Measurements from ENCODE around the gene OR4M1.
"Not testable (repeated sequence)": the region's sequence is repeated elsewhere in the genome, so short reads cannot be mapped to it uniquely, and the experiment has no call there.

OR4M1 gene

GRCh38 chr14:19773204-19773603 is at the start of gene OR4M1:
TSS of gene OR4M1 (plus strand) at chr14:19773504. CDS start at chr14:19780323, 6,819 bp downstream.
- DNase-seq, result not testable (repeated sequence)

DNA sequence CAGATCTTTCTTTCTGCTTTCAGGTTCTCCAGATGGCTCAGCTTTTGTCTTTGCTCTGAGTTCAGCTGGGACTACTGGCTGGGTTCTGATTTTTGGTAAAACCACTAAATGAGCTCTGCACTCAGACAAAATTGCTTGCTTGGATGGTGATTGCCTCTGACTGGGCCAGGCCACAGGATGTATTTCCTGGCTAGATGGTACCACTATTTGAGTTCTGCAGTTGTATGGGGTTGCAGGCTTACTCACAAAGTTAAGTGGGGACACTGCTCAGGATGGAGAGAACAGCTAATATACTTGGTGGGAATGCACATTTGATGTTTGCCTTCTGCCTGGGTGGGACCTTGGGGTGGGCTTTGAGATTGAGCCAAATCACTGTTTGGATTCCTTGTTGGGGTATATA is 43.9 kb upstream of the OR4M1 start:
- DNase-seq, result no peak
- TF ChIP-seq POLR2A (IDR thresholded peaks at IDR 0.05; ENCODE audit: low read length) (no peak), GATA1 (IDR thresholded peaks at IDR 0.05; ENCODE audit: low read depth, low read length) (no peak)

DNA sequence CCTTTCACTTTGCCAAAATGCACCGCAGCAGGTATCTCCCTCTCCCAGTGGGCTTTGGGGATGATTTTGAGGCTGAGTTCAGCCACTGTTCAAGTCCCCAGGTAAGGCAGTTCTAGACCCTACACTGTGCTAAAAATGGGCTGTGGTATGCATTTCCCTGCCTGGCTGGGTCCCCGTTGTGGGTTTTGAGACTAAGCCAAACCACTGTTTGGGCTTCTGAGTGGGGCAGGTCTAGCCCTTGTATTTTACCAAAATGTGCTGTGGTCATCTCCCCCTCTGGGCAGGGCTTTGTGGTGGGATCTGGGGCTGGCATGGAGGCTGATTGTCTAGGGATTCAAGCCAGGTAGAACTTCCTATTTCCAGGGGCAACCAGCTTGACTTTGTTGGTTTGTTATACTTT is 43.5 kb upstream of the OR4M1 start:
- no peak for DNase-seq
- TF ChIP-seq GATA1 (IDR thresholded peaks at IDR 0.05; ENCODE audit: low read depth, low read length), result no peak
- TF ChIP-seq POLR2A (IDR thresholded peaks at IDR 0.05; ENCODE audit: low read length), result no peak

DNA sequence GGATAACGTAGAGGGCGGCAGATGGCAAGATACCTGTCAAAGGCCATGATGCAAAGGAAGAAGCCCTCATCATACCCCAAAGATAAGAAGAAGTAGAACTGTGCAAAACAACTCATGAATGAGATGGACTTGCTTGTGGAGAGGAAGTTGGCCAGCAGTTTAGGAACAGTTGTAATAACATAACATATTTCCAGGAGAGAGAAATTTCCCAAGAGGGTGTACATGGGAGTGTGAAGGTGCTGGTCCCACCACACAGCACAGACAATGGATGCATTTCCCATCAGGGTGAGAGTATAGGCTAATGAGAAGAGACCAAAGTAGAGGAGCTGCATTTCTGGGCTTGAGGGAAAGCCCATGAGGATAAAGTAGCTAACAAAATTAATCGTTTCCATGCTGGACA is 39.4 kb upstream of the OR4M1 start:
- DNase-seq, result not testable (repeated sequence)

GRCh38 chr14:19743256-19743655 is 30.0 kb upstream of the OR4M1 start, which contains the start of gene OR4Q3:
TSS of gene OR4Q3 (plus strand) at chr14:19743571.
- no peak for TF ChIP-seq GATA1 (IDR thresholded peaks at IDR 0.05; ENCODE audit: low read depth, low read length)
- TF ChIP-seq POLR2A (IDR thresholded peaks at IDR 0.05; ENCODE audit: low read length), result no peak

DNA sequence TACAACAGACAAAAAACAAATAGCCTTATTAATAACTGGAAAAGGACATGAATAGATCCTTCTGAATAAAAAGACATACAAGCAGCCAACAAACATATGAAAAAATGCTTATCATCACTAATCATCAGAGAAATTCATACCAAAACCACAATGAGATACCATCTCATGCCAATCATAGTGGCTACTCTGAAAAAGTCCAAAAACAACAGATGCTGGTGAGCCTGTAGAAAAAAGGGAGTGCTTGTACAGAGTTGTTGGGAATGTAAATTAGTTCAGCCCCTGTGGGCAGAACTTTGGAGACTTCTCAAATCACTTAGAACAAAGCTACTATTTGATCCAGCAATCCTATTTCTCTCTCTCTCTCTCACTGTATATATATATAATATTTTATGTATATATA is 21.0 kb upstream of the OR4M1 start:
- DNase-seq, result not testable (repeated sequence)

More at GRCh38 chr14:19743256-19743655, 30.0 kb upstream of the OR4M1 start, which contains the start of gene OR4Q3:
- no peak for DNase-seq

- no peak for DNase-seq
- TF ChIP-seq GATA1 (IDR thresholded peaks at IDR 0.05; ENCODE audit: low read depth, low read length), result no peak
- TF ChIP-seq POLR2A (IDR thresholded peaks at IDR 0.05; ENCODE audit: low read length), result no peak
These were observed 19.1 kb upstream of the OR4M1 start for GRCh38 chr14:19754172-19754571.

GRCh38 chr14:19771491-19771890 is 1.8 kb upstream of the OR4M1 start:
- not testable (repeated sequence) for DNase-seq

DNA sequence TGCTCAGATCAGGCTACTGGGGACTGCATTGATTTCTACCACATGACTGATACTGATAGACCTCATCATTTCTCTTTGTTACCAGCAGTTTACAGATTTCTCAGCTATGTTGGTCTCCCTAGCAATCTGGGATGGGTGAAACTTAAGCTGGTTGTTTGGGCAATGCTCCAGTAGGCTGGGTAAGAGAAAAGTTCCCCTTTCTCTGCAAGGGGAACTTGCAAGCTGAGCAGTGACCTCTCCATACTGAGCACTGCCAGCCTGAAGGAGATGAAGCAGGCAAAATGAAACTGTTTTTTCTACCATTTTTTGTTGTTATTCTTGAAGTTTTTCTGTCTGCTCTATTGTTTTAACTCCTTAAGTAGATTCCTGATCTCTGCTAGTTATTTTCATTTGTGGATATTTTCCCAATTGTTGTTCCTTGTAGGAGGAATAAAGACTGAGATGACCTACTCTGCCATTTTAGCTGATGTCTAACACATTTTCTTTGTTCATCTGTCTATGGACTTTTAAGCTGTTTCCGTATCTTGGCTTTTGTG is 1.3 kb upstream of the OR4M1 start:
- TF ChIP-seq POLR2A (IDR thresholded peaks at IDR 0.05; ENCODE audit: low read length) (no peak), GATA1 (IDR thresholded peaks at IDR 0.05; ENCODE audit: low read depth, low read length) (no peak)
- no peak for DNase-seq

- not testable (repeated sequence) for DNase-seq
These were observed 850 bp upstream of the OR4M1 start for GRCh38 chr14:19772454-19772853.

GRCh38 chr14:19775587-19775986 is 2.3 kb downstream of the OR4M1 start:
- no peak for DNase-seq
- TF ChIP-seq POLR2A (IDR thresholded peaks at IDR 0.05; ENCODE audit: low read length) (no peak), GATA1 (IDR thresholded peaks at IDR 0.05; ENCODE audit: low read depth, low read length) (no peak)

DNA sequence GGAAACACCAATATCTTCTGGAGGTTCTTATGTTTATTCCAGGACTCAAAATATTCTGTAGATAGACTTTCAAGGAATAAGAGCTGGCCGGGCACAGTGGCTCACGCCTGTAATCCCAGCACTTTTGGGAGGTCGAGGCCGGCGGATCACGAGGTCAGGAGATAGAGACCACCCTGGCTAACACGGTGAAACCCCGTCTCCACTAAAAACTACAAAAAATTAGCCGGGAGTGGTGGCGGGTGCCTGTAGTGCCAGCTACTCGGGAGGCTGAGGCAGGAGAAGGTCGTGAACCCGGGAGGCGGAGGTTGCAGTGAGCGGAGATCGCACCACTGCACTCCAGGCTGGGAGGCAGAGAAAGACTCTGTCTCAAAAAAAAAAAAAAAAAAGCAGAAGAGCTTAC is 12.5 kb downstream of the OR4M1 start:
- DNase-seq, result not testable (repeated sequence)

DNA sequence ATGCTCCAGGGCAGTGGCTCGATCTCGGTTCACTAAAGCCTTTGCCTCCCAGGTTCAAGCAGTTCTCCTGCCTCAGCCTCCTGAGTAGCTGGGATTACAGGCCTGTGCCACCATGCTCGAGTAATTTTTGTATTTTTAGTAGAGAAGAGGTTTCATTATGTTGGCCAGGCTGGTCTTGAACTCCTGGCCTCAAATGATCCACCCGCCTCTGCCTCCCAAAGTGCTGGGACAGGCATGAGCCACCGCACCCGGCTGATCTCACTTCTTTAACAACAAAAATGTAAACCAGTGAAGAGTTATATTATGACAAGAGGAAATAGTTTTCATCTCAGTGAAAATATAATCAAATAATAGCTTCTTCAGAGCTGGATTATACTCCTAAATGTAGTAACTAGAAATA is 14.0 kb downstream of the OR4M1 start:
- DNase-seq, result not testable (repeated sequence)

DNA sequence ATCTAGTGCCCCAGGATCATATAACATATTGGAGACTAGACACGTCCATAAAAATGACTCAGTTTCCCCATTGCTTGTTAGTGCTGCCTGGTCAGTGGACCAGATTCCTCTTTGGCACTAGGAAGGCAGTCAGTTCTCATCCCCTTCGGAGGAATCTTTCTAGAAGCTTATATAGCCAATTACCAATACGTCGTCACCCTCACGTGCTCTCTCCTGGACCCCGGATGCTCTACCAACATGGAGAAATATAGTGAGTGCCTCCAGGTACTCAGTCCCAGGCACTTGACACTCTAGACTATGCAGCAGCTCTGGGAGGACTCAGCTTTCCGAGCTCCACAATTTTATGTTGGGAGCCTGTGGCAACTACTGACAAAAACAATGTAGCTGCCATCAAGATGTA is 14.8 kb downstream of the OR4M1 start:
- DNase-seq, result not testable (repeated sequence)

GRCh38 chr14:19796520-19797108 is 23.3 kb downstream of the OR4M1 start:
- DNase-seq, result not testable (repeated sequence)

- no peak for TF ChIP-seq GATA1 (IDR thresholded peaks at IDR 0.05; ENCODE audit: low read depth, low read length)
- no peak for TF ChIP-seq POLR2A (IDR thresholded peaks at IDR 0.05; ENCODE audit: low read length)
- DNase-seq, result no peak
These were observed 26.6 kb downstream of the OR4M1 start for GRCh38 chr14:19799880-19800279.

Data from erythroblast (primary cell).